ENCODE data around the gene SNX32.

- TF ChIP-seq CTCF (IDR thresholded peaks at IDR 0.05) = no peak
- no peak for TF ChIP-seq POLR2A (IDR thresholded peaks at IDR 0.05)
Measured at GRCh38 chr11:65854852-65855837, 21.4 kb downstream of the SNX32 start.
